ENCODE results near the gene DAP3.
A peak's percentile ranks its signal among the peaks of the same experiment; 100 is the strongest.

DAP3 gene

DNA sequence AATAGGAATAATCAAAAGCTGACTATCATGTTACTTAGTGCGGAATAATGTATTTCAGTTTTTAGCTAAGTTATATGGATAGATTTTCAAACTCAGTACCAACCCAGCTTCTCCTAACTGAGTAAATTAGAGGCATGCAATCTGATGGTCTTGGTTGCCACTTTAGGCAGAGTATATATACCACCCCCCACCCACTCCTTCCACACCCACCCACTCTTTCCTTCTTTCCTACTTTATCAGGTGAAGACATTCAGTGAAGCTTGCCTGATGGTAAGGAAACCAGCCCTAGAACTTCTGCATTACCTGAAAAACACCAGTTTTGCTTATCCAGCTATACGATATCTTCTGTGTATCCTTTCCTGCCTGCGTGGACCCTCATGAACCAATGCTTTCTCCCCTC is 36.3 kb downstream of the DAP3 start:
- Histone ChIP-seq H3K4me3 (no peak overlapping the region), H3K27me3 (no peaks in the 10 kb centered on the region), H3K4me1 (peaks cover 0 to under 1% (median 0%) of the 10 kb centered on the region in 4 donors), H3K36me3 (peaks cover 4 to 46% (median 8%) of the 10 kb centered on the region in 3 donors), H3K9me3 (no peaks in the 10 kb centered on the region), H3K27ac (no peak overlapping the region)
- DNase-seq = no peak
- intact Hi-C loops (cut with DNase I; ENCODE audit: low total_unique reads) = no loop called here
- TF ChIP-seq, protein P1, sequence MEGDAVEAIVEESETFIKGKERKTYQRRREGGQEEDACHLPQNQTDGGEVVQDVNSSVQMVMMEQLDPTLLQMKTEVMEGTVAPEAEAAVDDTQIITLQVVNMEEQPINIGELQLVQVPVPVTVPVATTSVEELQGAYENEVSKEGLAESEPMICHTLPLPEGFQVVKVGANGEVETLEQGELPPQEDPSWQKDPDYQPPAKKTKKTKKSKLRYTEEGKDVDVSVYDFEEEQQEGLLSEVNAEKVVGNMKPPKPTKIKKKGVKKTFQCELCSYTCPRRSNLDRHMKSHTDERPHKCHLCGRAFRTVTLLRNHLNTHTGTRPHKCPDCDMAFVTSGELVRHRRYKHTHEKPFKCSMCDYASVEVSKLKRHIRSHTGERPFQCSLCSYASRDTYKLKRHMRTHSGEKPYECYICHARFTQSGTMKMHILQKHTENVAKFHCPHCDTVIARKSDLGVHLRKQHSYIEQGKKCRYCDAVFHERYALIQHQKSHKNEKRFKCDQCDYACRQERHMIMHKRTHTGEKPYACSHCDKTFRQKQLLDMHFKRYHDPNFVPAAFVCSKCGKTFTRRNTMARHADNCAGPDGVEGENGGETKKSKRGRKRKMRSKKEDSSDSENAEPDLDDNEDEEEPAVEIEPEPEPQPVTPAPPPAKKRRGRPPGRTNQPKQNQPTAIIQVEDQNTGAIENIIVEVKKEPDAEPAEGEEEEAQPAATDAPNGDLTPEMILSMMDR (IDR thresholded peaks at IDR 0.05) = no peak

DNA sequence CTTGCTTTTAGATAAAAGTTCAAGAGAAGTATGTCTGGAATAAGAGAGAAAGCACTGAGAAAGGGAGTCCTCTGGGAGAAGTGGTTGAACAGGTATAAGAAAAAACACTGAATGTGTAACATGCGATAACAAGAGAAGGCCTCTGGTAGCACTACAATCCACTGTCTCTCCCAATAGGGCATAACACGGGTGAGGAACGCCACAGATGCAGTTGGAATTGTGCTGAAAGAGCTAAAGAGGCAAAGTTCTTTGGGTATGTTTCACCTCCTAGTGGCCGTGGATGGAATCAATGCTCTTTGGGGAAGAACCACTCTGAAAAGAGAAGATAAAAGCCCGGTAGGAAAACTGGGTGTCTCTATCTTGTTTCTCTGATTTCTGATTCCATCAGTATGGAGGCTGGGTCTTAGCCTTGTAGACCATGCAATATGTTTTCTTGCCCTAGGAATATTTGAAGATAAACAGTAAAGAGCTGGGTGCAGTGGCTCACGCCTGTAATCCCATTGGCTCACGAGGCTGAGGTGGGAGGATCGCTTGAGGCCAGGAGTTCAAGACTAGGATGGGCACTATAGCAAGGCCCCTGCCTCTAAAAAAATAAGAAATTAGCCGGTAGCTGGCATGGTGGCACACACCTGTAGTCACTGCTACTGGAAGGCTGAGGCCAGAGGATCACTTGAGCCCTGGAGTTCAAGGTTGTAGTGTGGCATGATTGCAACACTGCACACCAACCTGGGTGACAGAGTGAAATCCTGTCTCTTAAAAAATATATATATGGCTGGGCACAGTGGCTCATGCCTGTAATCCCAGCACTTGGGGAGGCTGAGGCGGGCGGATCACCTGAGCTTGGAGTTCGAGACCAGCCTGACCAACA is 40.4 kb downstream of the DAP3 start:
- peaks cover 0 to 6% (median 0%) of the 10 kb centered on the region in 4 donors for H3K4me1 ChIP-seq
- H3K27me3 ChIP-seq = no peaks in the 10 kb centered on the region
- TF ChIP-seq, protein P1 (IDR thresholded peaks at IDR 0.05) = peak; percentile 56 to 58
- no peak overlapping the region for H3K4me3 ChIP-seq
- peaks cover 14 to 55% (median 15%) of the 10 kb centered on the region in 3 donors for H3K36me3 ChIP-seq
- H3K27ac ChIP-seq = no peak overlapping the region
- intact Hi-C loops (cut with DNase I; ENCODE audit: low total_unique reads) = no loop called here
- no peaks in the 10 kb centered on the region for H3K9me3 ChIP-seq
- DNase-seq = peak in 1 of 2 donors; percentile 33

DNA sequence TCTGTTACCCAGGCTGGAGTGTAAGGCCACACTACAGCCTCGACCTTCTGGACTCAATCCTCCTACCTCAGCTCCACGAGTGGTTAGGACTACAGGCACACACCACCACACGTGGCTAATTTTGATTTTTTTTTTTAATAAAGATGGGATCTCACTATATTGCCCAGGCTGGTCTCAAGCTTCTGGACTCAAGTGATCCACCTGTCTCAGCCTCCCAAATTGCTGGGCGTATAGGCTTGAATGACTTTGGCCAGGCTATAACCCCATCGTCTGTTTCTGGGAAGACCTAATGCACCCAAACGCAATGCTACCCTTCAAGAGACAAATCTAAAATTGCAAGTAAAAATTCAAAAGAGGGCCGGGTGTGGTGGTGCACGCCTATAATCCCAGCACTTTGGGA is 52.1 kb downstream of the DAP3 start:
- H3K36me3 ChIP-seq = peaks cover 15 to 37% (median 27%) of the 10 kb centered on the region in 3 donors
- H3K4me1 ChIP-seq = peaks cover 0 to 6% (median 4%) of the 10 kb centered on the region in 4 donors
- H3K9me3 ChIP-seq = no peaks in the 10 kb centered on the region
- TF ChIP-seq, protein P1 (IDR thresholded peaks at IDR 0.05) = no peak
- H3K4me3 ChIP-seq = no peak overlapping the region
- no peaks in the 10 kb centered on the region for H3K27me3 ChIP-seq
- peak in 1 of 2 donors; percentile 3 for DNase-seq
- H3K27ac ChIP-seq = no peak overlapping the region
- intact Hi-C loops (cut with DNase I; ENCODE audit: low total_unique reads) = no loop called here

DNA sequence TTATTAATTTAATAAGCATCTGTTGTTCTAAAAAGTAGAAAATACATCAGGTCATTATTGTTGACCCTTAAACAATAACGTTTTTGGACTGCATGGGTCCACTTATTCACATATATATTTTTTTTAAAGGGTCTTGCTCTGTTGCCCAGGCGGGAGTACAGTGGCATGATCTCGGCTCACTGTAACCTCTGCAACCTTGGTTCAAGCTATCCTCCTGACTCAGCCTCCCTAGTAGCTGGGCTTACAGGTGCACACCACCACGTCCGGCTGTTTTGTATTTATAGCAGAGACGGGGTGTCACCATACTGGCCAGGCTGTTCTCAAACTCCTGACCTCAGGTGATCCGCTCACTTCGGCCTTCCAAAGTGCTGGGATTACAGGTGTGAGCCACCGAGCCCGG is 53.0 kb downstream of the DAP3 start:
- peak in 1 of 2 donors; percentile 23 for DNase-seq
- H3K27me3 ChIP-seq = no peaks in the 10 kb centered on the region
- peaks cover 0 to 6% (median 4%) of the 10 kb centered on the region in 4 donors for H3K4me1 ChIP-seq
- intact Hi-C loops (cut with DNase I; ENCODE audit: low total_unique reads) = no loop called here
- H3K36me3 ChIP-seq = peaks cover 15 to 28% (median 21%) of the 10 kb centered on the region in 3 donors
- TF ChIP-seq, protein P1 (IDR thresholded peaks at IDR 0.05) = no peak
- H3K4me3 ChIP-seq = no peak overlapping the region
- H3K9me3 ChIP-seq = no peaks in the 10 kb centered on the region
- no peak overlapping the region for H3K27ac ChIP-seq

DNA sequence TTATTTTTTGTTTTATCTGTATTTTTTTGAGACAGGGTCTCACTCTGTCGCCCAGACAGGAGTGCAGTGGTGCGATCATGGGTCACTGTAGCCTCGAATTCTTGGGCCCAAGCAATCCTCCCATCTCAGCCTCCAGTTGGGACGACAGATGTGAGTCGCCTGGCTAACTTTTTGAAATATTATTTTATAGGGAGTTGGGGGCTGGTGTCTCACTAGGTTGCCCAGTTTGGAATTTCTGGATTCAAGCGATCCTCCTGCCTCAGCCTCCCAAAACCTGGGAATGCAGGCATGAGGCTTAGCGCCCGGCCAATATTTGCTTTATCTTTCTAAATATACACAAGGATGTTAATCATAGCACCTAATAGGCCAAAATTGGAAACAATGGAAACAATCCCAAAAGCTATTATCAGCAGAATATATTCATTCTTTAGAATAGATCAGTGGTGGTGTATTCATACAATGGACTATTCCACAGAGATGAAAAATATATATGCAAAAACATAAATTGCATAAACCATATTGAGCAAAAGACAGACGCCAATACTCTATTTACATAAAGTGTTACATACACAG is 55.9 kb downstream of the DAP3 start:
- intact Hi-C loops (cut with DNase I; ENCODE audit: low total_unique reads) = no loop called here
- TF ChIP-seq, protein P1 (IDR thresholded peaks at IDR 0.05) = no peak
- H3K27me3 ChIP-seq = no peaks in the 10 kb centered on the region
- peak overlapping the region; percentile 61 to 71 for H3K4me3 ChIP-seq
- H3K27ac ChIP-seq = peak overlapping the region; percentile 76 to 85
- H3K9me3 ChIP-seq = no peaks in the 10 kb centered on the region
- DNase-seq = no peak
- peaks cover 0 to 6% (median 4%) of the 10 kb centered on the region in 4 donors for H3K4me1 ChIP-seq
- peaks cover 0 to 22% (median 0%) of the 10 kb centered on the region in 3 donors for H3K36me3 ChIP-seq

Data from tibial artery (tissue), 4 donors.